HG03139 (cell line): Measurements from ENCODE around the gene C1orf52.
A peak's percentile ranks its signal among the peaks of the same experiment; 100 is the strongest.

Experiments used
- ATAC-seq: cut with Tn5 transposase; IDR thresholded peaks from one replicate; pipeline ENCODE4 v1.9.1; 2021; ENCODE audit not compliant: unreplicated experiment

The C1orf52 gene

DNA sequence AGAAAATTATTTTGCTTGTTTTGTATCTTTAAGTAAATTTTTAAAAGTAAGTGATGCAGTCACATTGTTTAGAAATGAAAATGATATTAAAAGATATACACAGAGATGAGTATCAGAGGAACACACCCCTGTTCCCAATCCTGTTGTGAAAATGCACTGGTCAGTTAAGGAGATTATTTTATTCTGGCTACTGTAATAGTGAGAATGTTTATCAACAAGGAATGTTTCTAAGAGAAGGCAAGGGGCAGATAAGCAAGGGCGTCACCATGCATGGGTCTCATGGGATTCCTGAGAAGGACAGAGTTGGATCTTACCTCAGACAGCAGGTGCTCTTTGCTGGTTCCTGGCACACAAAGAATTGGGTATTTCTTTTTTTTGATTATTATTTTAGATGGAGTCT, 21.8 kb downstream of the C1orf52 start:
- no peak for ATAC-seq

DNA sequence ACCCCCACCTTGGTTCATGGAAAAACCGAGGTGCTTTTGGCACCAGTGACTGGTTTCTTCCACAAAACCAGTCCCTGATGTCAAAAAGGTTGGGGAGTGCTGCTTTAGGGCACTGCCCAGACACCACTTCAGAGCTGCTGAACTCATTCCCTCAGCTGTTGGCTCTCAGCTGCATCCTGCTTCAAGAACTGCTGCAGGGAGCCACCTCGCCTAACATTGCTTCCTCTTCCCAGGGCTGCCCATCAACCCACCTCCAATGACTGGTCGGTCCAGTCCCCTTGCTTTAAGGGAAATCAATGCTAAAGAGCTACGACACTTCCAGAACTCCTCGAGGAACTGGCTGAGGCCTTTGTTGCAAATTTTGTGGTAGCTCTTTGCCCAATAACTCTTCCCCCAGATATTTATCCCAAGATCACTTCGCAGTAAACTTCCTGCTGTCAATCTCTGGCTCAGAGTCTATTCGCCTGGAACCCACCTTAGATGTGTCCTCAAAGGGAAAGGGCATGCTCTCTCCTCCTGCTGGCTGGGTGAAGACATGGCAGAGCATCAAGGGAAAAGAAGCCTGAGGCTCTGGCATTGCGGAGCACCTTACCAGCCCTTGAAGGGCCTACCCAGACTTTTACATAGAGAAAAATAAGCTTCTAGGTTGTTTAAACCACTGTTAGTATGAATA, 29.0 kb downstream of the C1orf52 start:
- ATAC-seq = no peak

DNA sequence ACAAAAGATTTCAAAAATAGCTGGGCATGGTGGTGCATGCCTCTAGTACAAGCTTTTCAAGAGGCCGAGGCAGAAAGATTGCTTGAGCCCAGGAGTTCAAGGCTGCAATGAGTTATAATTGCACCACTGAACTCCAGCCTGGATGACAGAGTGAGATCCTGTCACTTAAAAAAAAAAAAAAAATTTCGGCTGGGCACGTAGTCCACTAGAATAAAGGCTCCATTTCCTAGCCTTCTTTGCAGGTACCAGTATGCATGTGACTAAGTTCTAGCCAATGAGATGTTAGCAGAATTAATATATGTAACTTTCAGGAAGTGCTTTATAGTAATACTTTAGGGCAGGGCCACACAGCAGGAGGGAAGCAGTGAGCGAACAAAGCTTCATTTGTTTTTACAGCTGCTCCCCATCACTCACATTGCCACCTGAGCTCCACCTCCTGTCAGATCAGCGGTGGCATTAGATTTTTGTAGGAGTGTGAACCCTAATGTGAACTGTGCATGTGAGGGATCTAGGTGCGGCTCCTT, 29.8 kb downstream of the C1orf52 start:
- ATAC-seq = no peak

DNA sequence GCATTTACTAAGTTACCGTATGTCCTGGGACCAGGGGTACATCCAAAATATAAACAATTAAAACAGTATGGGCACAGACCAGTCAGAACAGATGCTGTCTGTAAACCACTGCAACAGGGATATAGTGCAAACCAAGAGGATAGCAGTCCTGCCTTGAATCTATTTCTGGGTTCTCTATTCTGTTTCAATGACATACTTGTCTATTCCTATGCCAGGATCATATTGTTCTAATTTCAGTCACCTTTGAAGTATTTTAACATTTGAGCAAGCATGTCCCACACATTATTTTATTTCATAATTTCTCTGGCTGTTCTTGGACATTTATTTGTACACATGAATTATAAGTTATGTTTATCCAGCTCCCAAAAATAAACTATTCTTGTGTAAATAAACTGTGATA, 30.5 kb downstream of the C1orf52 start:
- no peak for ATAC-seq

DNA sequence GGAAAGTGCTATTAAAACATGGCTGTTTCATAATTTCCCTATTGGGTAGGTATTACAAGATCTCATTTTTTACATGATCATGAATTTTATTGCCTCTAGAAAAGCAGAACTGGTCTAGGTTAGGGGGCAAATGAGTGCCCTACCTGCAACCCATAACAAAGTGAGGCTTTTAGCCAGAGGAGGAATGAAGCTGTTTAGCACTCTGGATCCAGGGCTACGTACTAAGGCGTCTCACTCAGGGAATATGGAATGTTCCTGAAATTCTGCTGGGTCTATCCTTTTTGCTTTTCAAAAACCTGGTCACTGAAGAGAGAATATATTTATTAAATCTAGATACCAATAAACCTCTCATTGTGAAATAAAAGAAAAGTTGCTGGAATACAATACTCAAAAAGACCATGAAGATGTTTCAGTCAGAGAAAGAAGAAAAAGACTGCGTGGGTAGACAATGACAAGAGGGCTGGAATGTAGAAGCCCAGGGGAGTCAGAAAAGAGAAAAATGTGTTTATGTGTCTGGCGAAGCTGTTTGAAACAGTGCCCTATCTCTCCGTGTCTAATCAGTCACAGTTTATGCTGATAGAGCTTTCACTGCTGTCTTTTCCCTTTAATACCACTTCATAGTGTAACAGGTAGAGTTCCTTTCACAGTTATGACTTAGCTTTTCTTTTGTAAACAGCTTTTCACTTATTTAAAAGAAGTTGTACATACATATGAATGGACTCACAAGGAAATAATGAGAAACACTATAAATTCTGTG, 33.7 kb downstream of the C1orf52 start:
- ATAC-seq = no peak

- no peak for ATAC-seq
Observed at GRCh38 chr1:85224734-85225623, 34.5 kb downstream of the C1orf52 start.

DNA sequence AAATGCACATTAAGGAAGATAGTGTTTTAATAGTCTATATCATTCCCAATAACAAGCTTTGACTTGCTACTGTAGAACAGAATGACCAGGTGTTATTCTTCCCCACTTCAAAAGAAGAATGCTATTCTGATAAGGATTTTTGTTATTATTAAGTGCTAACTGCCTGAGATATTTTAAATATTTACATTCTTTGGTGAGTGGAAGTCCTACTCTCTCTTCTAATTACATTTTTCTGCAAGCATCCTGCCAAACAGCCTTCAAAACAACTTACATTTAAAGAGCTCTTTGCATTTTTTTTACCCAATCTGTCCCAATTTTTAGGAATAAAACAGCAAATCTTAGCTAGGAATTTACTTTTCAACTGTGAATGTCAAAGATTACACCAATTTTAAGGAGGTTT, 35.2 kb downstream of the C1orf52 start:
- ATAC-seq = no peak

DNA sequence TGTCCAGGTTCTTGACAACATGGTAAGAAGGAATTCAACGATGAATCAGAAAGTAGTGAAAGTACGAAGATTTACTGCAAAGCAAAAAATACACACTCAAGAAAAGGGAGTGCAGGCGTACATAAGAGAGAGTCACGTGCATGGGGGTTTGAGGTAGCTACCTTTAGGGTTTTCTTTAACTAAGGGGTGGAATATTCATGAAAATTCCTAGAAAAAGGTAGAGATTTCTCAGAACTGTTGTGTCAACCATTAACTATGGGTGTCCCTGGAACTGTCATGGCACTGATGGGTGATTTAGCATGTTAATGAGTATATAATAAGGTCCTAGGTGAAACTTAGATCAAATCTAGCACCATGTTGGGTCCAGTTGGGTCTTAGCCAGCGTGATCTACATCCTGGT, 36.1 kb downstream of the C1orf52 start:
- no peak for ATAC-seq

DNA sequence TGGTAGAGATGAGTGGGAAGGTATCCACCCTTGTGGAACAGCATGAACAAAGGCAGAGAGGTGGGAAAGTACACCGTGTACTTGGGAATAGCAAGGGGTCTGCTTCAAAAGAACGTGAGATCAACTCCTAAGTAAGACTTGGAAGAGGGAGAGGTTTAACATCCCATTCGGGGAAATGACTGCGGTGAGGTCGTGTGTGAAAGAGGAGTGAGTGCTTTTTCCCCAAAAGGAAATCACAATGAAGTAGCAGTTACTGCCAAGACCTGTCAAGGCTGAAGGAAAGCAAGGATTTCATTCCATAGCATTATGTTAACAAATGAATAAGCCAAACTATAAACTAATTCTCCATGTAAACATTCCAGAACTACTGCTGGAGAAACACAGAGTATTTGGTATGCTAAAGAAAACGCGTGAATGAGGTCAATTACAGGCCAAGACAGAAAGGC, 38.7 kb downstream of the C1orf52 start:
- ATAC-seq = no peak

GRCh38 chr1:85219853-85220610, 39.4 kb downstream of the C1orf52 start:
- ATAC-seq = no peak

- no peak for ATAC-seq
Observed at GRCh38 chr1:85216697-85217096, 42.8 kb downstream of the C1orf52 start.

DNA sequence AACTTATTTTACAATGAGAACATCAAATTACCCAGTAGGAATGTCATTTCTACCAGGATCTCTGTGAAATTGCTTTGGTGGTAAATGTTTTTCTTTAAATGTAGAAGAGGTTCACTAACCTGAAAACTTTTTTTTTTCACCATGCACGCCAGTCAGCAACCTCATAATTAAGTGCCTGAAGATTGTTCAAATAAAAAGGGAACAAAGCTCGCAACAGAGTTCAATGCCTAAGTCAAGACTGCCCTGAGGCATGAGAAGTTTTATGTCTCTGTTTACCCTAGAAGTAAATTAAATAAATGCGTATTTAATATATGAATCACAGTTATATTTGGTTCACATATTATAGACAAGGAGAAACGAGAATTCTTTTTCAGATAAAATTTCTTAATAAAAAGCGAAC, 44.8 kb downstream of the C1orf52 start:
- no peak for ATAC-seq

DNA sequence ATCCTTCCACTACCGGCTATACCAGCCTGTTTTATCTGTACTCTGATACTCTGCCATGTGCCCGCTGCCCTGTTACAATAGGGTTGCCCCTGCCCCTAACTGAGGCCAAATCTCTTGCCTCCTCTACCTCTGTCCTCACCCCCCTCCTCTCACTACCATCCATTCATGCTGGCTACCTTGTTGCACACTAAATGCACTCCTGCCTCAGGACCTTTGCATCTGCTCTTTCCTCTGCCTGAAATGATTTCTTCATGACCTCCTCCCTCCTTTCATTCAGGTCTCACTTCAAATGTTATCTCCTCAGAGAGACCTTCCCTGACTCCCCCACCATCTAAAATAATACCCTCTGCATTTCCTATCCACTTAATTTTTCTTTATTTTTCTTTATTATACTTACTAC, 51.0 kb downstream of the C1orf52 start:
- no peak for ATAC-seq

- no peak for ATAC-seq
Observed at GRCh38 chr1:85203573-85204171, 55.8 kb downstream of the C1orf52 start.

DNA sequence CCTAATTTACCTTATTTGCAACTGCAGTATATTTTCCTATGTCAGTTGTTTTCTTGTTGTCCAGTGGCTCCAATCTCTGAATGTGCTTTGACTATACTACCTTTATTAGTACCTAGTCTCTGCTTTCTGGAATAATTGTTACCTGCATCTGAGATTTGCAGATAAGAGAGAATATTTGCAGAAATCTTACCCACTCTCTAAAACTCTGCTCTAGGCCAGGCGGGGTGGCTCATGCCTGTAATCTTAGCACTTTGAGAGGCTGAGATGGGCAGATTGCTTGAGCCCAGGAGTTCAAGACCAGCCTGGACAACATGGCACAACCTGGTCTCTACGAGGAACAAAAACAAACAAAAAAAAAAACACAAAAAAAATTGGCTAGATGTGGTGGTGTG, 56.6 kb downstream of the C1orf52 start:
- no peak for ATAC-seq

- no peak for ATAC-seq
Observed at GRCh38 chr1:85202092-85202863, 57.2 kb downstream of the C1orf52 start.

DNA sequence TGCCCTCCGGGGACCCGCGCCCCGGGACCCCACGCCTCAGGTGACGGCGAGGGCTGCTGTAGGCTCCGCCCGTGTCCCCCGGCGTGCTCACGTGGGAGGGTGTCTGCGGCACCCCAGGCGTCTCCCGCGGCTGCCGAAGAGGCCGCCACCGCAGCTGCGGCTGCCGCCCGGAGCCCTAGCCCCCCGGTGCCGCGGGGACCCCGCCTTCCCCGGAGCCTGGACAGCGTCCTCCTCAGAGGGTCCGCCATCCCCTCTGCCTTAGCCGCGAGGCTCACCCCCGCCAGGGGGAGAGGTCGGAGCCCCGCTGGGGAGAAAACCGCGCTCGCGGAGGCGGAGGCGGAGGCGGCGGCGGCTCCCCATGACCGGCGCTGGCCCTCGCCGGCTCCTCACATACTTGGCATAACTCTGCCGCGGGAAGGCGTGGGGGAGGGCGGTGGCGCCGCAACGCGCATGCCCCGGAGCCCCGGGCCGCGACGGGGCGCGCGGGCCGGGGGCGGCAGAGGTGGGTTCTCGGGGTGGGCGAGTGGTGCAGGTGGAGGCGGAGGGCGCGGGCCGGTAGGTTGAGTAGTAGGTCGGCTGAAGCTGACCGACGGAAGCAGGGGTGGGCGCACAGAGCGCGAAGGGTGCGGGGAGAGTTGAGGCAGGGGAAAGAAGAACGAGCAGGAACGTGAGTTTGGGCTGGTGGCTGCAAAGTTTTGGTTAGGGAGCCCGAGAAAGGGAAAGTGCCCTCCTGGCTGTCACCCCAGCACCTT, 57.9 kb downstream of the C1orf52 start:
- peak; percentile 44 for ATAC-seq

DNA sequence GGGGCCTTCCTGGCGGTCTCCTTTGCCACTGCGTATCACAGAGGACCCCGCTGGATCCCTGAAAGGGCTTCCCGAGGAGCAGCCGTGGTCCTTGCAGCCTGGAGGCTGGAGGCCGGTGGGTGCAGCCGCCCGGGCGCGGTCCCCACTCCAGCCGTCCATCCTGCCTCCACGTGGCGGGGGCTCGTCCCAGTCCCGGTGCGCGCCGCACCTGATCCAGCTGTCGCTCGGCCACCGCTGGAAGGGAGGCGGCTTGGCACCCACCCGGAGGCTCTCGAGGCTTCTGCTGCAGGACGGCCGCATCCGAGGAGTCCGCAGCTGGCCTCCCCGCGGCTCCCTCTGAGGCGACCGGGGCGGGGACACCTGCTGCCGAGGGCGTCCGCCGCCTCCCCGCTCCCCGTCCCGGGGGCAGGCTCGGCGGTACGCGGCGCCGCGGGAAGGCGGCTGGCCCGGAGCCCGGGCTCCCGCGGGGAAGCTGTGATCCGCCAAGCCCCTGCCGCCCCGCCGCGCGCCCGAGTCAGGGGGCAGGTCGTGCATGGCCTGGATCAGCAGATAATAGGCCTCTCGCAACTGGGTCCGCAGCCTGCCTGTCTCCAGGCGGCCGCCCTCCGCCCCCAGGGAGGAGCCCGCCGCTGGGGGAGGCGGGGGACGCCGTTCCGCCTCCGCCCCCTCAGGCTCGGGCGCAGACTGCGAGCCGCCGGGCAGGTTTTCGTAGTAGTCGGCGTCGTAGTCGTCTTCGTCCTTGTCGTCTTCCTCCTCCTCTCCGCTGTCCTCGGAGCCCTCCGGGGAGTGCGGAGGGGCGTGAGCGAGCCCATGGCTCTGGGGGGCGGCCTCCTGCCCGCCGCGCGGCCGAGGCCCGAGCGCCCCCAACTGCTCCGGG, 58.8 kb downstream of the C1orf52 start, which contains the start of gene SYDE2:
SYDE2 (minus strand) TSS at position 554 of the 877 bp plus-strand sequence; CDS start at position 534, 20 bp downstream.
- peak; percentile 65 for ATAC-seq
